ENCODE results near the gene GALNT16.
"Not testable (repeated sequence)": the region's sequence is repeated elsewhere in the genome, so short reads cannot be mapped to it uniquely, and the experiment has no call there.

GALNT16 gene

DNA sequence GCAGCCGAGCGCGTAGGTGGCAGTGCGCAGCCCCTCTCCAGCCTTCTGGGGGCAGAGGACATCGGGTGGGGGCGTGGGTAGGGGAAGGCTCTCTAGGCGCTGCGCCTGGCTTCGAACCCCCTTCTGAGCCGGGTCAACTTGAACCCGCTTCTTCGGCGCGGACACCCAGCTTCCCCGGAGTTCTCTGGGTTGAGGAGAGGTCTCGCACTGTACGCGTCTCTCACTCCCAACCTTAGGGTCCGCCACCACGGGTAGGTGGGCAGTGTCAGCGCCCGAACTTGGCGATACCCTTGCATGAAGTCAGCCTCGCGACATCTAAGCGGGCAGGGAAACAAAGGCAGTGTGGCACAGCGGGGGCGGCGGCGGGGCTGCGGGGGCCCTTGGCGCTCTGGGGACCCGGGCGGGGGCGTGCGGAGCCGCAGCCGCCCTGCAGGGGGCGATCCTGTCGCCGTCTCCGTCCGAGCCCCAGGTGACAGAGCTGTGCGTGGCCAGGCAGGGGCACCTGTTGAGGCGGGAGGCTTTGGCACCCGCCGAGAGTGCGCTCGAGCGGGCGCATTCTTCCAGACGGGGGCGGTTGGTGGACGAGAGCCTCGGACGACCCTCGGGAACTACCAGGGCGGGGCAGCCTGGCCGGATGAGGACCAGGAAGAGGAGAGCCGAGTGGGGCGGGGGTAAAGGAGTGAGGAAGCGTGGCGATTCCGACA, 1.1 kb downstream of the GALNT16 start:
- no peak for DNase-seq

- no peak for DNase-seq
These were observed 1.9 kb downstream of the GALNT16 start for GRCh38 chr14:69261761-69262331.

DNA sequence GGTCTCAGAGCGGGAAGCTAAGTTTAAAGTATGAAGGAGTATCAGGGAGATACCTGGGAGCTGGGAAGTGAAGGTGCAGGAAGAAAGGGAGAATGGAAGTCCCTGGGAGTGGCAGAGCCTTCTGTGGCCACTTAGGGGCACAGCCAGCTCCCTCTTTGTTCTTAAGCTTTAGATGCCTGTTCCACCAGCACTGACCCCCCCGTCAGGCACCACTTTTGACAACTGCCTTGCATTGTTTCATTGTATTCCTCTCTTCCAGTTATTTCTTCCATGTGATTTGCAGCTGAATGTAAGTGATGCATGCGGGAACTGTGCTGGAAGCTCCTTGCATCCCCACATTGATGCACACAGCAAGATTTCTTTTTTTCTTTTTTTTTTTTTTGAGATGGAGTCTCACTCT, 2.6 kb downstream of the GALNT16 start:
- DNase-seq, result no peak

- no peak for DNase-seq
These were observed 3.4 kb downstream of the GALNT16 start for GRCh38 chr14:69263364-69263763.

- no peak for DNase-seq
These were observed 3.8 kb downstream of the GALNT16 start for GRCh38 chr14:69263771-69264170.

GRCh38 chr14:69266572-69267345, 6.8 kb downstream of the GALNT16 start:
- DNase-seq, result no peak

GRCh38 chr14:69267492-69267891, 7.5 kb downstream of the GALNT16 start:
- no peak for DNase-seq

GRCh38 chr14:69268223-69268622, 8.3 kb downstream of the GALNT16 start:
- no peak for DNase-seq

- no peak for DNase-seq
These were observed 8.8 kb downstream of the GALNT16 start for GRCh38 chr14:69268763-69269162.

GRCh38 chr14:69269381-69269780, 9.4 kb downstream of the GALNT16 start:
- no peak for DNase-seq

- DNase-seq, result no peak
These were observed 10.1 kb downstream of the GALNT16 start for GRCh38 chr14:69270097-69270496.

GRCh38 chr14:69270795-69271708, 11.1 kb downstream of the GALNT16 start:
- DNase-seq, result no peak

DNA sequence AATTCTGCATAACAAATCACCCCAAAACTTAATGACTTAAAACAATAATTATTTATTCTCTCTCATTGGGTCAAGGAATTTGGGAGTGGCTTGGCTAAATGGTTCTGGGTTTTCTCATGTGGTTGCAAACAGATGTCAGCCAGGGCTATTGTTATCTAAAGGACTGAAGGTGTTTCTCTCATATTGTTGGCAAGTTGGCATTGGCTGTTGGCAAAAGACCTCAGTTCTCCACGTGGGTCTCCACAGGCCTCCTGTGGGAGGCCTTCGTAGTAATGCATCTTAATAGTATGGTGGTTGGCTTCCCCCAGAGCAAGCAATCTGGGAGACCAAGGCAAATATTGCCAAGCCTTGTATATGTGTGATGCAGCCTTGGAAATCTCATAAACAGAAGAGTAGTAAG, 14.4 kb downstream of the GALNT16 start:
- no peak for DNase-seq

GRCh38 chr14:69275331-69275730, 15.4 kb downstream of the GALNT16 start:
- no peak for DNase-seq

DNA sequence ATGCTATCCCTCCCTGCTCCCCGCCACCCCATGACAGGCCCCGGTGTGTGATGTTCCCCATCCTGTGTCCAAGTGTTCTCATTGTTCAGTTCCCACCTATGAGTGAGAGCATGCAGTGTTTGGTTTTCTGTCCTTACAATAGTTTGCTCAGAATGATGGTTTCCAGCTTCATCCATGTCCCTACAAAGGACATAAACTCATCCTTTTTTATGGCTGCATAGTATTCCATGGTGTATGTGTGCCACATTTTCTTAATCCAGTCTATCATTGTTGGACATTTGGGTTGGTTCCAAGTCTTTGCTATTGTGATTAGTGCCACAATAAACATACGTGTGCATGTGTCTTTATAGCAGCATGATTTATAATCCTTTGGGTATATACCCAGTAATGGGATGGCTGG, 17.4 kb downstream of the GALNT16 start:
- not testable (repeated sequence) for DNase-seq

DNA sequence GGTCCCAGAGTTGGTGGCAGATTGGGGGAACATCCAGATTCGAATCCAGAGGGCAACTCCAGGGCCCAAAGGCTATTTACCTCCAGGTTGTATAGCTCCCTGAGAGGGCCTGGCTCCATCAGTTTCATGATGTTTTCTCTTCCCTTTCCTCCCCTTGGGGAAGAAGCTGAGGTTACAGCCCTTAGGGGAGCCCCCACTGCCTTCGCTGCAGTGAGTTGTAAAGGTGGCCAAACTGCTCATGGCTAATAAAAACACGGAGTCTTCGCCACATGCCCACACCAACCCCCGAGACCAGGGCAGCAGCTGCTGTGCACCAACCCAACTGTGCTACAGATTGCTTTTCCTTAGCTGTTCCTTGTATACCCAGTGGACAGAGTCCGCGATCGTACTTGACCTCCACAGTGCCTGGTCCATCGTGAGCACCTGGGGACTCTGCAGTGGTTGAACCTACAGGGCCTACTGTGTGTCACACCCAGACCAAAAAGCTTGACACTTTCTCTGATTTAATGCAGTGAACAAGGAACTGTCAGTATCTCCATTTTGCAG, 20.9 kb downstream of the GALNT16 start:
- no peak for DNase-seq

DNA sequence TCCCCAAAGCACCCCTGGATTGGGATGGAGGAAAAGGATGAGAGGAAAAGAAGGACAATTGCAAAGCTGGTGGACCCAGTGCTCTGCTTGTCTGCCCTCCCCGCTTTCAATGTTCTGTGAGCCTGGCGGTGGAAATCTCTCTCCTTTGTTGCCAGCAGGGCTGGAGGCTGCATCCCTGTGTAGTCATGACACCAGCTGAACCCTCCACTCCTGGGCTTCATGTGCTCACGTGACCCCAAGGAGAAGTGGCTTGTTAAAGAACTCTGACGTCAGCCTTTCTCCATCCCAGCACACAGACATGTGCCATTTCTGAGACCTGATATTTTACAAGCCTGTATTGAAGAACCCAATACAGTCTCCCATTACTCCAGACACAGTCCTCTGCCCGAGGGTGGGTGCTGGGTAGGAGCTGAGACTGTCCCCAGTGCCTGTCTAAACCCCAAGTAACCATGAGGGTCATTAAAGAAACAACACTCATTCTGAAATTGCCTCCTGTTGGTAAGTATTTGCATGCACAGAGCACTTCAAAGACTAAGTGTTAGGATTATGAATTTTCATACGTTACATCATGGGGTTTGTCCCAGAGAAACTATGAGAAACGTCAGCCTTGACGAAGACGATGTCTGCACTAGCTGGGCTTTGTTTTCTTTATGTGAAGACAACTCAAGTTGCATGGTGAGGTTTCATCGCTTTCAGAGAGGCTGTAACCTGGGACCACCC, 21.7 kb downstream of the GALNT16 start:
- DNase-seq, result no peak

- DNase-seq, result no peak
These were observed 22.5 kb downstream of the GALNT16 start for GRCh38 chr14:69282448-69282847.

- DNase-seq, result no peak
These were observed 24.2 kb downstream of the GALNT16 start for GRCh38 chr14:69284170-69284569.

DNA sequence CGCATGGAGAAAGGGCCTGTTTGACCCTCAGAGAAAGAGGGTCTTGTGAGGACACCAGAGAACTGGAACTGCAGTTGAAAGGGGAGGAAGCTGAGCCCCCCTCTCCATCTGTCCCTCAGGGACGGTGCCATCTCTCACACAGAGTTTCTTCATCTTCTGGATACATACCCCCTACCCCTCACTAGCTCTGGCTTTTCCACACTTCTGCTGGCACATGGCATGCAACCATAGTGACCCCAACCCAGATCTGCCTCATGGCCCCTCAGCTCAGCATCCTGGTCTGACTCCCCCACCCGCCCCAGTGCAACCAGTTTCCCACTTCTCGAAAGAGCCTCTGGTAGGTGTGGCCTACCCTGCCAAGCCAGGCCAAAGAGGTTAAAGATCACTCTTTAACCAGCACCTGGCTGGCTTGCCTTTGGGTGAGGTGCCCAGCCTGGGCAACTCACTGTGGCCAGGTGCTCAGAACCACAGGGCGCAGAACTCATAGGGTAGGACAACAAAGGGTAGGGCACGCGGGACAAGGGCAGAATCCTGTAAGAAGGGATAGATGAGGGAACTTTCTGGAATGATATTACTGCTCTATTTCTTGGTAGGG, 25.8 kb downstream of the GALNT16 start:
- DNase-seq, result no peak

Measured in cortex of kidney (tissue), 1 donor.